Astrocyte (in vitro differentiated cells and primary cell): ENCODE data around the gene DLX1. TPM values are rescaled to one million over a fixed set of nuclear protein-coding genes. Genes with fewer than 3 reads are reported as not detected.

ENCODE experiments used
- DNase-seq: peaks from one replicate; pipeline ENCODE4 v3.0.0-alpha.2; 2010; ENCODE audit warnings: low read depth
- FAIRE-seq: peaks from 2 replicates; lab custom pipeline; 2011; peaks lifted over from hg19 to GRCh38; lab: Jason Lieb, UNC
- H2AFZ ChIP-seq: 2 replicates; pipeline ENCODE4 v1.6.0; 2012; ENCODE audit warnings: low read depth, low read length, inconsistent platforms
- H3K27ac ChIP-seq: 2 replicates; pipeline ENCODE4 v1.5.1; 2011; ENCODE audit warnings: low read depth, low read length, inconsistent platforms
- H3K27me3 ChIP-seq: 2 replicates; pipeline ENCODE4 v1.6.0; 2011; ENCODE audit warnings: low read length, inconsistent platforms; ENCODE audit not compliant: insufficient read depth
- H3K36me3 ChIP-seq: 2 replicates; pipeline ENCODE4 v1.5.1; 2011; ENCODE audit warnings: low read length, inconsistent platforms; ENCODE audit not compliant: insufficient read depth
- H3K4me1 ChIP-seq: 2 replicates; pipeline ENCODE4 v1.5.1; 2011; ENCODE audit warnings: low read length, inconsistent platforms; ENCODE audit not compliant: insufficient read depth
- H3K4me2 ChIP-seq: 2 replicates; pipeline ENCODE4 v1.6.0; 2012; ENCODE audit warnings: low read length, inconsistent platforms
- H3K4me3 ChIP-seq: 2 replicates; pipeline ENCODE4 v1.5.1; 2011; ENCODE audit warnings: low read depth, mild to moderate bottlenecking, low read length, inconsistent platforms; ENCODE audit not compliant: insufficient read depth
- H3K79me2 ChIP-seq: 2 replicates; pipeline ENCODE4 v1.6.0; 2012; ENCODE audit warnings: mild to moderate bottlenecking, low read length, inconsistent platforms; ENCODE audit not compliant: insufficient read depth
- H3K9ac ChIP-seq: 2 replicates; pipeline ENCODE4 v1.6.0; 2012; ENCODE audit warnings: mild to moderate bottlenecking, low read length, inconsistent platforms
- H3K9me3 ChIP-seq: 2 replicates; pipeline ENCODE4 v1.5.1; 2012; ENCODE audit warnings: low read depth, mild to moderate bottlenecking, low read length, inconsistent platforms; ENCODE audit not compliant: insufficient read depth
- H4K20me1 ChIP-seq: 2 replicates; pipeline ENCODE4 v1.6.0; 2012; ENCODE audit warnings: low read length, inconsistent platforms; ENCODE audit not compliant: insufficient read depth
- H3K27ac Mint-ChIP-seq: one replicate; pipeline ENCODE4 v1.8.0; 2021; ENCODE audit warnings: mild to moderate bottlenecking, mixed read lengths; ENCODE audit not compliant: unreplicated experiment
- H3K27me3 Mint-ChIP-seq: one replicate; pipeline ENCODE4 v1.8.0; 2021; ENCODE audit warnings: low read depth, mixed read lengths; ENCODE audit not compliant: unreplicated experiment
- H3K36me3 Mint-ChIP-seq: one replicate; pipeline ENCODE4 v1.8.0; 2021; ENCODE audit warnings: low read depth, mixed read lengths; ENCODE audit not compliant: unreplicated experiment
- H3K4me1 Mint-ChIP-seq: one replicate; pipeline ENCODE4 v1.8.0; 2021; ENCODE audit warnings: low read depth, mixed read lengths; ENCODE audit not compliant: unreplicated experiment
- H3K4me3 Mint-ChIP-seq: one replicate; pipeline ENCODE4 v1.8.0; 2021; ENCODE audit warnings: mild to moderate bottlenecking, moderate library complexity, mixed read lengths; ENCODE audit not compliant: unreplicated experiment
- H3K9me3 Mint-ChIP-seq: one replicate; pipeline ENCODE4 v1.8.0; 2021; ENCODE audit warnings: mild to moderate bottlenecking, mixed read lengths; ENCODE audit not compliant: unreplicated experiment
- CTCF ChIP-seq: IDR thresholded peaks from 2 replicates; pipeline ENCODE4 v1.5.1; 2011; ENCODE audit warnings: low read depth, mild to moderate bottlenecking, inconsistent platforms, low read length, moderate library complexity; ENCODE audit not compliant: insufficient read depth
- EZH2 ChIP-seq: IDR thresholded peaks from 2 replicates; pipeline ENCODE4 v1.6.1; 2012; ENCODE audit warnings: mild to moderate bottlenecking, low read length, inconsistent platforms; ENCODE audit not compliant: insufficient read depth
- total RNA-seq: library from RNA; stranded (reverse); gene quantifications from 2 replicates; pipeline ENCODE4 v1.2.1, GENCODE V29; 2021

Gene DLX1
- total RNA-seq, 1 donor from 2014 or later, result 0.27 TPM

- TF ChIP-seq CTCF, result no peak
- TF ChIP-seq EZH2, result no peak
- Histone ChIP-seq H3K4me3 (no peak overlapping the region), H3K9ac (no peak overlapping the region), H3K27me3 (no peaks in the 10 kb centered on the region), H4K20me1 (no peaks in the 10 kb centered on the region), H3K27ac (no peak overlapping the region), H3K4me1 (no peaks in the 10 kb centered on the region), H3K4me2 (no peak overlapping the region), H3K36me3 (no peaks in the 10 kb centered on the region), H3K9me3 (no peaks in the 10 kb centered on the region), H2AFZ (no peak overlapping the region), H3K79me2 (no peaks in the 10 kb centered on the region)
- Mint-ChIP-seq H3K27me3 (peaks cover 1% of the 10 kb centered on the region), H3K9me3 (no peaks in the 10 kb centered on the region), H3K4me3 (no peak overlapping the region), H3K36me3 (peaks cover 2% of the 10 kb centered on the region), H3K27ac (no peak overlapping the region), H3K4me1 (no peaks in the 10 kb centered on the region)
- FAIRE-seq (no peak), DNase-seq (no peak)
Observed at GRCh38 chr2:172062402-172063004, 22.8 kb upstream of the DLX1 start.

- TF ChIP-seq EZH2 (no peak), CTCF (no peak)
- Histone ChIP-seq H4K20me1 (no peaks in the 10 kb centered on the region), H3K9ac (no peak overlapping the region), H3K27me3 (no peaks in the 10 kb centered on the region), H3K36me3 (no peaks in the 10 kb centered on the region), H2AFZ (no peak overlapping the region), H3K79me2 (no peaks in the 10 kb centered on the region), H3K4me3 (no peak overlapping the region), H3K4me2 (no peak overlapping the region), H3K27ac (no peak overlapping the region), H3K4me1 (no peaks in the 10 kb centered on the region), H3K9me3 (no peaks in the 10 kb centered on the region)
- Mint-ChIP-seq H3K27ac (no peak overlapping the region), H3K4me3 (no peak overlapping the region), H3K27me3 (peaks cover 1% of the 10 kb centered on the region), H3K36me3 (peaks cover 2% of the 10 kb centered on the region), H3K4me1 (no peaks in the 10 kb centered on the region), H3K9me3 (no peaks in the 10 kb centered on the region)
- no peak for FAIRE-seq
- no peak for DNase-seq
Observed at GRCh38 chr2:172063446-172063845, 21.9 kb upstream of the DLX1 start.

- Mint-ChIP-seq H3K36me3 (peaks cover 2% of the 10 kb centered on the region), H3K4me3 (no peak overlapping the region), H3K9me3 (no peaks in the 10 kb centered on the region), H3K27ac (no peak overlapping the region), H3K27me3 (peaks cover 1% of the 10 kb centered on the region), H3K4me1 (no peaks in the 10 kb centered on the region)
- Histone ChIP-seq H3K4me1 (no peaks in the 10 kb centered on the region), H3K9me3 (no peaks in the 10 kb centered on the region), H3K27ac (no peak overlapping the region), H3K9ac (no peak overlapping the region), H3K4me3 (no peak overlapping the region), H3K36me3 (no peaks in the 10 kb centered on the region), H2AFZ (no peak overlapping the region), H4K20me1 (no peaks in the 10 kb centered on the region), H3K27me3 (no peaks in the 10 kb centered on the region), H3K4me2 (no peak overlapping the region), H3K79me2 (no peaks in the 10 kb centered on the region)
- FAIRE-seq, result peak; percentile 26
- no peak for TF ChIP-seq CTCF
- DNase-seq, result no peak
Observed at GRCh38 chr2:172065111-172065510, 20.2 kb upstream of the DLX1 start.
